Measurements from ENCODE around the gene PCIF1.

DNA sequence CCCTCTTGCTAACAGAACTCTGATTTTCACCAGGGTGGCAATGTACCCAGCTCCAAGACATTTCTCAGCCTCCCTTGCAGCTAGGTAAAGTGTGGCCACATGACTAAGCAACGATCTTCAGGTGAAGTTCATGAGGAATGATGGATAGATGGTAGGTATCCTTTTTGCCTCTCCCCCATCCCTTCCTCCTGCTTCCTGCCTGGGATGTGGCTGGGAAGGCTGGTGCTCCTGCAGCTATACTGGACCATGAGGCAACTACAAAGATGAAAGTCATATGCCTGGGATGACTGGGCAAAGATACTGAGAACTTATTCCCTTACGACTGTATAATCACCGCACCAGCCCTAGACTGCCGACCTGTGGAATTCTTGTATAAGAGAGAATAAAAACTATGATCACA, 24.1 kb downstream of the PCIF1 start:
- TF ChIP-seq, protein P1, sequence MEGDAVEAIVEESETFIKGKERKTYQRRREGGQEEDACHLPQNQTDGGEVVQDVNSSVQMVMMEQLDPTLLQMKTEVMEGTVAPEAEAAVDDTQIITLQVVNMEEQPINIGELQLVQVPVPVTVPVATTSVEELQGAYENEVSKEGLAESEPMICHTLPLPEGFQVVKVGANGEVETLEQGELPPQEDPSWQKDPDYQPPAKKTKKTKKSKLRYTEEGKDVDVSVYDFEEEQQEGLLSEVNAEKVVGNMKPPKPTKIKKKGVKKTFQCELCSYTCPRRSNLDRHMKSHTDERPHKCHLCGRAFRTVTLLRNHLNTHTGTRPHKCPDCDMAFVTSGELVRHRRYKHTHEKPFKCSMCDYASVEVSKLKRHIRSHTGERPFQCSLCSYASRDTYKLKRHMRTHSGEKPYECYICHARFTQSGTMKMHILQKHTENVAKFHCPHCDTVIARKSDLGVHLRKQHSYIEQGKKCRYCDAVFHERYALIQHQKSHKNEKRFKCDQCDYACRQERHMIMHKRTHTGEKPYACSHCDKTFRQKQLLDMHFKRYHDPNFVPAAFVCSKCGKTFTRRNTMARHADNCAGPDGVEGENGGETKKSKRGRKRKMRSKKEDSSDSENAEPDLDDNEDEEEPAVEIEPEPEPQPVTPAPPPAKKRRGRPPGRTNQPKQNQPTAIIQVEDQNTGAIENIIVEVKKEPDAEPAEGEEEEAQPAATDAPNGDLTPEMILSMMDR (IDR thresholded peaks at IDR 0.05 in 4 of 5, conservative IDR thresholded peaks at IDR 0.05 in 1 of 5) = no peak
- no peak for TF ChIP-seq POLR2A (IDR thresholded peaks at IDR 0.05)

All from gastrocnemius medialis (tissue), 4 donors.